ENCODE results near the gene USP31.

DNA sequence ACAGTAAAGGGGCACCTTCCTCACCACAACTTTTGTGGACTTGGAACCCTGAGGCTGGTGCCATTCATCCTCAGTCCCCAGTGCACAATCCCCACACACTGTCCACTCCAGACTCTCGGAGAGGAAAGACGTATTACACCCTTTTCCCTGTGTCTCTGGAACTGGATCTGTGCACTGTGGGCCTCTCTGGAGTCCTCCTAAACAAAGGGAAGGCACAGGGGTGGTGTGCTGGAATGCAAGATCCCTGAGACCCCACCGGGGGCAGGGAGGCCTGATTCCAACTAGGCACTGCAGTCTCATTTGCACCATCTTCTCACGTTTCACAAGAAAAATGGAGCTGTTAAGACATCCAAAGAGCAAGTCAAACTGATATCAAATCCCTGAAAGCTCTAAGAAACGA, 89.8 kb downstream of the USP31 start:
- TF ChIP-seq POLR2A (IDR thresholded peaks at IDR 0.05) = no peak
- TF ChIP-seq, protein P1, sequence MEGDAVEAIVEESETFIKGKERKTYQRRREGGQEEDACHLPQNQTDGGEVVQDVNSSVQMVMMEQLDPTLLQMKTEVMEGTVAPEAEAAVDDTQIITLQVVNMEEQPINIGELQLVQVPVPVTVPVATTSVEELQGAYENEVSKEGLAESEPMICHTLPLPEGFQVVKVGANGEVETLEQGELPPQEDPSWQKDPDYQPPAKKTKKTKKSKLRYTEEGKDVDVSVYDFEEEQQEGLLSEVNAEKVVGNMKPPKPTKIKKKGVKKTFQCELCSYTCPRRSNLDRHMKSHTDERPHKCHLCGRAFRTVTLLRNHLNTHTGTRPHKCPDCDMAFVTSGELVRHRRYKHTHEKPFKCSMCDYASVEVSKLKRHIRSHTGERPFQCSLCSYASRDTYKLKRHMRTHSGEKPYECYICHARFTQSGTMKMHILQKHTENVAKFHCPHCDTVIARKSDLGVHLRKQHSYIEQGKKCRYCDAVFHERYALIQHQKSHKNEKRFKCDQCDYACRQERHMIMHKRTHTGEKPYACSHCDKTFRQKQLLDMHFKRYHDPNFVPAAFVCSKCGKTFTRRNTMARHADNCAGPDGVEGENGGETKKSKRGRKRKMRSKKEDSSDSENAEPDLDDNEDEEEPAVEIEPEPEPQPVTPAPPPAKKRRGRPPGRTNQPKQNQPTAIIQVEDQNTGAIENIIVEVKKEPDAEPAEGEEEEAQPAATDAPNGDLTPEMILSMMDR (IDR thresholded peaks at IDR 0.05) = no peak

All from right lobe of liver (tissue), 4 donors.